GM20000 (cell line): ENCODE measurements around the gene PPFIA1.

Experiments
- DNase-seq: peaks from one replicate; pipeline ENCODE4 v3.0.0; 2012; ENCODE audit warnings: low spot score
- CTCF ChIP-seq: IDR thresholded peaks from 2 replicates; pipeline ENCODE4 v1.5.1; 2012; ENCODE audit warnings: mild to moderate bottlenecking, control low read depth; ENCODE audit errors: extremely low read depth, missing control alignments

Gene PPFIA1

GRCh38 chr11:70359451-70360205 is 89.1 kb downstream of the PPFIA1 start:
- DNase-seq: no peak
- no peak for TF ChIP-seq CTCF

GRCh38 chr11:70360211-70360610 is 89.7 kb downstream of the PPFIA1 start:
- no peak for TF ChIP-seq CTCF
- no peak for DNase-seq

GRCh38 chr11:70364178-70364577 is 93.7 kb downstream of the PPFIA1 start:
- no peak for TF ChIP-seq CTCF
- DNase-seq: no peak

GRCh38 chr11:70364745-70365543 is 94.5 kb downstream of the PPFIA1 start:
- no peak for TF ChIP-seq CTCF
- DNase-seq: no peak

GRCh38 chr11:70365544-70365927 is 95.0 kb downstream of the PPFIA1 start:
- DNase-seq: no peak
- no peak for TF ChIP-seq CTCF

GRCh38 chr11:70367071-70367470 is 96.6 kb downstream of the PPFIA1 start:
- no peak for TF ChIP-seq CTCF
- no peak for DNase-seq

GRCh38 chr11:70368961-70369360 is 98.5 kb downstream of the PPFIA1 start:
- TF ChIP-seq CTCF: no peak
- DNase-seq: no peak
